Measurements from ENCODE around the gene CDC42EP2.

- TF ChIP-seq, protein P1, sequence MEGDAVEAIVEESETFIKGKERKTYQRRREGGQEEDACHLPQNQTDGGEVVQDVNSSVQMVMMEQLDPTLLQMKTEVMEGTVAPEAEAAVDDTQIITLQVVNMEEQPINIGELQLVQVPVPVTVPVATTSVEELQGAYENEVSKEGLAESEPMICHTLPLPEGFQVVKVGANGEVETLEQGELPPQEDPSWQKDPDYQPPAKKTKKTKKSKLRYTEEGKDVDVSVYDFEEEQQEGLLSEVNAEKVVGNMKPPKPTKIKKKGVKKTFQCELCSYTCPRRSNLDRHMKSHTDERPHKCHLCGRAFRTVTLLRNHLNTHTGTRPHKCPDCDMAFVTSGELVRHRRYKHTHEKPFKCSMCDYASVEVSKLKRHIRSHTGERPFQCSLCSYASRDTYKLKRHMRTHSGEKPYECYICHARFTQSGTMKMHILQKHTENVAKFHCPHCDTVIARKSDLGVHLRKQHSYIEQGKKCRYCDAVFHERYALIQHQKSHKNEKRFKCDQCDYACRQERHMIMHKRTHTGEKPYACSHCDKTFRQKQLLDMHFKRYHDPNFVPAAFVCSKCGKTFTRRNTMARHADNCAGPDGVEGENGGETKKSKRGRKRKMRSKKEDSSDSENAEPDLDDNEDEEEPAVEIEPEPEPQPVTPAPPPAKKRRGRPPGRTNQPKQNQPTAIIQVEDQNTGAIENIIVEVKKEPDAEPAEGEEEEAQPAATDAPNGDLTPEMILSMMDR (IDR thresholded peaks at IDR 0.05), result no peak
- TF ChIP-seq POLR2AphosphoS5 (IDR thresholded peaks at IDR 0.05) (no peak), POLR2A (IDR thresholded peaks at IDR 0.05) (no peak)
Measured at GRCh38 chr11:65295571-65296341, 18.9 kb upstream of the CDC42EP2 start.

Data from gastroesophageal sphincter (tissue), 3 donors.